HepG2 (cell line): ENCODE data around the gene GFY. TPM values are rescaled to one million over a fixed set of nuclear protein-coding genes. Genes with fewer than 3 reads are reported as not detected.

Source experiments
- MLLT10 ChIP-seq: sonication (generic); formaldehyde crosslinking; IDR thresholded peaks from 2 replicates; pipeline ENCODE4 v1.4.0; 2020; ENCODE audit warnings: missing genetic modification reagents
- RFX1 ChIP-seq: fragments of 450-650 bp; IDR thresholded peaks from 2 replicates; pipeline ENCODE4 v1.6.1; 2017
- RFX3 ChIP-seq: IDR thresholded peaks from 2 replicates; pipeline ENCODE4 v1.6.1; 2016; ENCODE audit warnings: missing biosample characterization, missing genetic modification reagents
- SP140L ChIP-seq: sonication (generic); formaldehyde crosslinking; IDR thresholded peaks from 2 replicates; pipeline ENCODE4 v1.4.0; 2020; ENCODE audit warnings: missing genetic modification reagents, borderline replicate concordance
- SRSF1 ChIP-seq: fragments of 200-400 bp; formaldehyde crosslinking; optimal IDR thresholded peaks from 2 replicates; pipeline ENCODE3; 2017; ENCODE audit warnings: mild to moderate bottlenecking, low read depth, low read length, moderate library complexity
- ZFP36L2 ChIP-seq: sonication (generic); formaldehyde crosslinking; IDR thresholded peaks from 2 replicates; pipeline ENCODE4 v1.4.0; 2020; ENCODE audit warnings: missing genetic modification reagents
- ZFYVE20 ChIP-seq: sonication (generic); formaldehyde crosslinking; IDR thresholded peaks from 2 replicates; pipeline ENCODE4 v1.8.0; 2023; ENCODE audit warnings: low read depth, mild to moderate bottlenecking, moderate library complexity, missing genetic modification reagents, borderline replicate concordance
- ZNF780A ChIP-seq: sonication (generic); formaldehyde crosslinking; IDR thresholded peaks from 2 replicates; pipeline ENCODE4 v1.8.0; 2022; ENCODE audit warnings: mild to moderate bottlenecking, missing genetic modification reagents, moderate library complexity
- ZNF83 ChIP-seq: sonication (generic); formaldehyde crosslinking; IDR thresholded peaks from 2 replicates; pipeline ENCODE4 v1.4.0; 2020; ENCODE audit warnings: missing genetic modification reagents, mild to moderate bottlenecking, borderline replicate concordance
- polyA plus RNA-seq, 8 experiments: library from polyadenylated mRNA; depleted of rRNA in 3 of 8; stranded (reverse) in 7 of 8; unstranded in 1 of 8; fragments of >200 nt; fragmentation: Illumina TruSeq in 4 of 8; extraction: Trizol in 4 of 8; gene quantifications; 2 replicates each; pipeline versions ENCODE4 v1.2.1 to v1.2.3, GENCODE V29; 2011 to 2016; ENCODE audit warnings: low read depth in 4 of 8, missing spikeins in 1 of 8, mixed read lengths in 1 of 8; ENCODE audit not compliant: insufficient read depth in 1 of 8
- total RNA-seq, 5 experiments: library from RNA; depleted of rRNA; stranded (reverse); fragments of >200 nt; fragmentation: Illumina TruSeq; extraction: Trizol; gene quantifications; 2 replicates each; pipeline ENCODE4 v1.2.3, GENCODE V29; 2016; ENCODE audit warnings: low read depth in 1 of 5
- TF ChIP-seq, protein P1 (sequence below): sonication (generic); formaldehyde crosslinking; IDR thresholded peaks from 2 replicates; pipeline ENCODE4 v1.8.1; 2023; ENCODE audit warnings: mild to moderate bottlenecking, missing genetic modification reagents
- TF ChIP-seq, protein P2 (sequence below): sonication (generic); formaldehyde crosslinking; IDR thresholded peaks from 2 replicates; pipeline ENCODE4 v1.4.0; 2020; ENCODE audit warnings: mild to moderate bottlenecking, missing genetic modification reagents
- TF ChIP-seq, protein P3 (sequence below), 2 experiments: sonication (generic) in 1 of 2; formaldehyde crosslinking in 1 of 2; IDR thresholded peaks; 2 replicates each; pipeline versions ENCODE4 v1.4.0 to v1.6.1; 2016 to 2020; ENCODE audit warnings: borderline replicate concordance in 1 of 2, low read depth in 1 of 2, mild to moderate bottlenecking in 1 of 2, missing genetic modification reagents in 1 of 2
- TF ChIP-seq, protein P4 (sequence below): sonication (generic); formaldehyde crosslinking; IDR thresholded peaks from 2 replicates; pipeline ENCODE4 v1.9.0; 2021; ENCODE audit warnings: missing genetic modification reagents, borderline replicate concordance

The GFY gene
- total and polyA plus RNA-seq, 2 of the 13 experiments (the other 11 are each of a cell fraction or from before 2014, with no cell fraction given): not detected

- TF ChIP-seq SP140L (CRISPR knock-in tag) (no peak), ZFP36L2 (CRISPR knock-in tag) (no peak), SRSF1 (no peak), RFX1 (peak; percentile 52), MLLT10 (CRISPR knock-in tag) (no peak), ZNF83 (CRISPR knock-in tag) (no peak), RFX3 (0 out of 2 replicates have a peak, but pooled peaks have one; percentile 20), ZNF780A (no peak), ZFYVE20 (CRISPR knock-in tag) (no peak)
- TF ChIP-seq, protein P1, sequence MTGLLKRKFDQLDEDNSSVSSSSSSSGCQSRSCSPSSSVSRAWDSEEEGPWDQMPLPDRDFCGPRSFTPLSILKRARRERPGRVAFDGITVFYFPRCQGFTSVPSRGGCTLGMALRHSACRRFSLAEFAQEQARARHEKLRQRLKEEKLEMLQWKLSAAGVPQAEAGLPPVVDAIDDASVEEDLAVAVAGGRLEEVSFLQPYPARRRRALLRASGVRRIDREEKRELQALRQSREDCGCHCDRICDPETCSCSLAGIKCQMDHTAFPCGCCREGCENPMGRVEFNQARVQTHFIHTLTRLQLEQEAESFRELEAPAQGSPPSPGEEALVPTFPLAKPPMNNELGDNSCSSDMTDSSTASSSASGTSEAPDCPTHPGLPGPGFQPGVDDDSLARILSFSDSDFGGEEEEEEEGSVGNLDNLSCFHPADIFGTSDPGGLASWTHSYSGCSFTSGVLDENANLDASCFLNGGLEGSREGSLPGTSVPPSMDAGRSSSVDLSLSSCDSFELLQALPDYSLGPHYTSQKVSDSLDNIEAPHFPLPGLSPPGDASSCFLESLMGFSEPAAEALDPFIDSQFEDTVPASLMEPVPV: no peak
- TF ChIP-seq, protein P2, sequence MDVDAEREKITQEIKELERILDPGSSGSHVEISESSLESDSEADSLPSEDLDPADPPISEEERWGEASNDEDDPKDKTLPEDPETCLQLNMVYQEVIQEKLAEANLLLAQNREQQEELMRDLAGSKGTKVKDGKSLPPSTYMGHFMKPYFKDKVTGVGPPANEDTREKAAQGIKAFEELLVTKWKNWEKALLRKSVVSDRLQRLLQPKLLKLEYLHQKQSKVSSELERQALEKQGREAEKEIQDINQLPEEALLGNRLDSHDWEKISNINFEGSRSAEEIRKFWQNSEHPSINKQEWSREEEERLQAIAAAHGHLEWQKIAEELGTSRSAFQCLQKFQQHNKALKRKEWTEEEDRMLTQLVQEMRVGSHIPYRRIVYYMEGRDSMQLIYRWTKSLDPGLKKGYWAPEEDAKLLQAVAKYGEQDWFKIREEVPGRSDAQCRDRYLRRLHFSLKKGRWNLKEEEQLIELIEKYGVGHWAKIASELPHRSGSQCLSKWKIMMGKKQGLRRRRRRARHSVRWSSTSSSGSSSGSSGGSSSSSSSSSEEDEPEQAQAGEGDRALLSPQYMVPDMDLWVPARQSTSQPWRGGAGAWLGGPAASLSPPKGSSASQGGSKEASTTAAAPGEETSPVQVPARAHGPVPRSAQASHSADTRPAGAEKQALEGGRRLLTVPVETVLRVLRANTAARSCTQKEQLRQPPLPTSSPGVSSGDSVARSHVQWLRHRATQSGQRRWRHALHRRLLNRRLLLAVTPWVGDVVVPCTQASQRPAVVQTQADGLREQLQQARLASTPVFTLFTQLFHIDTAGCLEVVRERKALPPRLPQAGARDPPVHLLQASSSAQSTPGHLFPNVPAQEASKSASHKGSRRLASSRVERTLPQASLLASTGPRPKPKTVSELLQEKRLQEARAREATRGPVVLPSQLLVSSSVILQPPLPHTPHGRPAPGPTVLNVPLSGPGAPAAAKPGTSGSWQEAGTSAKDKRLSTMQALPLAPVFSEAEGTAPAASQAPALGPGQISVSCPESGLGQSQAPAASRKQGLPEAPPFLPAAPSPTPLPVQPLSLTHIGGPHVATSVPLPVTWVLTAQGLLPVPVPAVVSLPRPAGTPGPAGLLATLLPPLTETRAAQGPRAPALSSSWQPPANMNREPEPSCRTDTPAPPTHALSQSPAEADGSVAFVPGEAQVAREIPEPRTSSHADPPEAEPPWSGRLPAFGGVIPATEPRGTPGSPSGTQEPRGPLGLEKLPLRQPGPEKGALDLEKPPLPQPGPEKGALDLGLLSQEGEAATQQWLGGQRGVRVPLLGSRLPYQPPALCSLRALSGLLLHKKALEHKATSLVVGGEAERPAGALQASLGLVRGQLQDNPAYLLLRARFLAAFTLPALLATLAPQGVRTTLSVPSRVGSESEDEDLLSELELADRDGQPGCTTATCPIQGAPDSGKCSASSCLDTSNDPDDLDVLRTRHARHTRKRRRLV (CRISPR knock-in tag): peak; percentile 88
- TF ChIP-seq, protein P3, sequence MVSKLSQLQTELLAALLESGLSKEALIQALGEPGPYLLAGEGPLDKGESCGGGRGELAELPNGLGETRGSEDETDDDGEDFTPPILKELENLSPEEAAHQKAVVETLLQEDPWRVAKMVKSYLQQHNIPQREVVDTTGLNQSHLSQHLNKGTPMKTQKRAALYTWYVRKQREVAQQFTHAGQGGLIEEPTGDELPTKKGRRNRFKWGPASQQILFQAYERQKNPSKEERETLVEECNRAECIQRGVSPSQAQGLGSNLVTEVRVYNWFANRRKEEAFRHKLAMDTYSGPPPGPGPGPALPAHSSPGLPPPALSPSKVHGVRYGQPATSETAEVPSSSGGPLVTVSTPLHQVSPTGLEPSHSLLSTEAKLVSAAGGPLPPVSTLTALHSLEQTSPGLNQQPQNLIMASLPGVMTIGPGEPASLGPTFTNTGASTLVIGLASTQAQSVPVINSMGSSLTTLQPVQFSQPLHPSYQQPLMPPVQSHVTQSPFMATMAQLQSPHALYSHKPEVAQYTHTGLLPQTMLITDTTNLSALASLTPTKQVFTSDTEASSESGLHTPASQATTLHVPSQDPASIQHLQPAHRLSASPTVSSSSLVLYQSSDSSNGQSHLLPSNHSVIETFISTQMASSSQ (IDR thresholded peaks at IDR 0.05; ENCODE audit: low read depth): no peak
- TF ChIP-seq, protein P3 (CRISPR knock-in tag; IDR thresholded peaks at IDR 0.05; ENCODE audit: borderline replicate concordance): no peak
- TF ChIP-seq, protein P4, sequence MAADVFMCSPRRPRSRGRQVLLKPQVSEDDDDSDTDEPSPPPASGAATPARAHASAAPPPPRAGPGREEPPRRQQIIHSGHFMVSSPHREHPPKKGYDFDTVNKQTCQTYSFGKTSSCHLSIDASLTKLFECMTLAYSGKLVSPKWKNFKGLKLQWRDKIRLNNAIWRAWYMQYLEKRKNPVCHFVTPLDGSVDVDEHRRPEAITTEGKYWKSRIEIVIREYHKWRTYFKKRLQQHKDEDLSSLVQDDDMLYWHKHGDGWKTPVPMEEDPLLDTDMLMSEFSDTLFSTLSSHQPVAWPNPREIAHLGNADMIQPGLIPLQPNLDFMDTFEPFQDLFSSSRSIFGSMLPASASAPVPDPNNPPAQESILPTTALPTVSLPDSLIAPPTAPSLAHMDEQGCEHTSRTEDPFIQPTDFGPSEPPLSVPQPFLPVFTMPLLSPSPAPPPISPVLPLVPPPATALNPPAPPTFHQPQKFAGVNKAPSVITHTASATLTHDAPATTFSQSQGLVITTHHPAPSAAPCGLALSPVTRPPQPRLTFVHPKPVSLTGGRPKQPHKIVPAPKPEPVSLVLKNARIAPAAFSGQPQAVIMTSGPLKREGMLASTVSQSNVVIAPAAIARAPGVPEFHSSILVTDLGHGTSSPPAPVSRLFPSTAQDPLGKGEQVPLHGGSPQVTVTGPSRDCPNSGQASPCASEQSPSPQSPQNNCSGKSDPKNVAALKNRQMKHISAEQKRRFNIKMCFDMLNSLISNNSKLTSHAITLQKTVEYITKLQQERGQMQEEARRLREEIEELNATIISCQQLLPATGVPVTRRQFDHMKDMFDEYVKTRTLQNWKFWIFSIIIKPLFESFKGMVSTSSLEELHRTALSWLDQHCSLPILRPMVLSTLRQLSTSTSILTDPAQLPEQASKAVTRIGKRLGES (CRISPR knock-in tag): no peak
Observed at GRCh38 chr19:49421039-49421877, 3.9 kb upstream of the GFY start (continued).
